HepG2 (cell line): ENCODE measurements around the gene FBXL20. TPM values are rescaled to one million over a fixed set of nuclear protein-coding genes. Genes with fewer than 3 reads are reported as not detected.
A peak's percentile ranks its signal among the peaks of the same experiment; 100 is the strongest.

Source experiments
- RARG ChIP-seq: sonication (generic); formaldehyde crosslinking; IDR thresholded peaks from 2 replicates; pipeline ENCODE4 v1.4.0; 2020; ENCODE audit warnings: low read depth, mild to moderate bottlenecking, missing genetic modification reagents
- polyA plus RNA-seq, 8 experiments: library from polyadenylated mRNA; depleted of rRNA in 3 of 8; stranded (reverse) in 7 of 8; unstranded in 1 of 8; fragments of >200 nt; fragmentation: Illumina TruSeq in 4 of 8; extraction: Trizol in 4 of 8; gene quantifications; 2 replicates each; pipeline versions ENCODE4 v1.2.1 to v1.2.3, GENCODE V29; 2011 to 2016; ENCODE audit warnings: low read depth in 4 of 8, missing spikeins in 1 of 8, mixed read lengths in 1 of 8; ENCODE audit not compliant: insufficient read depth in 1 of 8
- total RNA-seq, 5 experiments: library from RNA; depleted of rRNA; stranded (reverse); fragments of >200 nt; fragmentation: Illumina TruSeq; extraction: Trizol; gene quantifications; 2 replicates each; pipeline ENCODE4 v1.2.3, GENCODE V29; 2016; ENCODE audit warnings: low read depth in 1 of 5
- TF ChIP-seq, protein P1 (sequence below): sonication (generic); formaldehyde crosslinking; IDR thresholded peaks from 2 replicates; pipeline ENCODE4 v1.5.0; 2020; ENCODE audit warnings: missing genetic modification reagents, mild to moderate bottlenecking, borderline replicate concordance
- TF ChIP-seq, protein P2 (sequence below), 2 experiments: IDR thresholded peaks; 2 replicates each; pipeline ENCODE4 v1.6.1; 2011 to 2012; ENCODE audit warnings: low read length in 2 of 2, borderline replicate concordance in 1 of 2, low read depth in 1 of 2, mild to moderate bottlenecking in 1 of 2, moderate library complexity in 1 of 2
- TF ChIP-seq, protein P3 (sequence below): sonication (generic); formaldehyde crosslinking; IDR thresholded peaks from 2 replicates; pipeline ENCODE4 v1.4.0; 2020; ENCODE audit warnings: missing genetic modification reagents
- TF ChIP-seq, protein P4 (sequence below): sonication (generic); formaldehyde crosslinking; IDR thresholded peaks from 2 replicates; pipeline ENCODE4 v1.4.0; 2020; ENCODE audit warnings: missing genetic modification reagents, borderline replicate concordance
- TF ChIP-seq, protein P5 (sequence below), 2 experiments: sonication (generic) in 1 of 2; formaldehyde crosslinking in 1 of 2; IDR thresholded peaks; 2 replicates each; pipeline versions ENCODE4 v1.4.0 to v1.6.1; 2018 to 2020; ENCODE audit warnings: missing genetic modification reagents in 2 of 2, borderline replicate concordance in 1 of 2, low read depth in 1 of 2, mild to moderate bottlenecking in 1 of 2, missing biosample characterization in 1 of 2
- TF ChIP-seq, protein P6 (sequence below): sonication (generic); formaldehyde crosslinking; IDR thresholded peaks from 2 replicates; pipeline ENCODE4 v1.5.0; 2020; ENCODE audit warnings: mild to moderate bottlenecking, missing genetic modification reagents, borderline replicate concordance

The FBXL20 gene
- total and polyA plus RNA-seq, 2 of the 13 experiments (the other 11 are each of a cell fraction or from before 2014, with no cell fraction given), result 10.2 to 10.3 TPM

DNA sequence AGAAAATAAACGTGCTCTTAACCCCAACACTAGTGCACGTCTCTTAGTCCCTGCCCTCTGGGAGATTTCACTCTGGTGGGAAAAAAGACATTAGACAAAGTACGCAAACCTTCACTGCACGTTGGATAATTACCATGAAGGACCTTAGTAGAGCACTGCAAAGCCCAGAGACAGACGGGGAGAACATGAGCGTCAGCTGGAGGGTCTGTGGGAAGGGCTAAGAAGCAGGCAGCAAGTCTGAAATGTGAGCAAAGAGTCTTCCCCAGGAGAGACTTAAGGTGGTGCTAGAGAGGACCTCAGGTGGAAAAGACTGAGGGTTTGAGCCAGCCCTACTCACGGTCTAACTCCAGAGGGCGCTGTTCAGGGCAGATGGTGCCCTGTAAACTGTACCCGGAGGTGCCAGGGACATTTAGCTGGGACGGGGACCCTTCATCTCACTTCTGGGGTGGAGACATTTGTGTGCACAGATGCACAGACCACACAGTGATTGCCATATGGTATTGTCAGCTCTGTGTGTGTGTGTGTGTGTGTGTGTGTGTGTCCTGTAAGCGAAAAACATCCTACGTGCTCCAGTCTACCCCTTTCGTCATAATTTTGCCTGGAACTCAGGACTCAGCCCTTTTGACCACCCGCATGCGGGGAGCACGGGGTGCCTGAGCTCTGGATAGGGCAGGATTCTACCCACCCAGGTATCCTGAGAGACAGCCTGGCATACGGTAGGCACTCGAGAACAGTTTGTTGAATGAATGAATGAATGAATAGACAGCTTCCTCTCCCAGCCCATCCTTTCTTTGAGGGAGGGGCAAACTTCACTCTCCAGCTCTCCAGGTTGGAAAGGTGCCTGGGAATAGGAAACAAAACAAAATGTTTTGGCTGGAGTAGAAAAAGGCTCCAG is 165.6 kb downstream of the FBXL20 start (continued):
- TF ChIP-seq, protein P1, sequence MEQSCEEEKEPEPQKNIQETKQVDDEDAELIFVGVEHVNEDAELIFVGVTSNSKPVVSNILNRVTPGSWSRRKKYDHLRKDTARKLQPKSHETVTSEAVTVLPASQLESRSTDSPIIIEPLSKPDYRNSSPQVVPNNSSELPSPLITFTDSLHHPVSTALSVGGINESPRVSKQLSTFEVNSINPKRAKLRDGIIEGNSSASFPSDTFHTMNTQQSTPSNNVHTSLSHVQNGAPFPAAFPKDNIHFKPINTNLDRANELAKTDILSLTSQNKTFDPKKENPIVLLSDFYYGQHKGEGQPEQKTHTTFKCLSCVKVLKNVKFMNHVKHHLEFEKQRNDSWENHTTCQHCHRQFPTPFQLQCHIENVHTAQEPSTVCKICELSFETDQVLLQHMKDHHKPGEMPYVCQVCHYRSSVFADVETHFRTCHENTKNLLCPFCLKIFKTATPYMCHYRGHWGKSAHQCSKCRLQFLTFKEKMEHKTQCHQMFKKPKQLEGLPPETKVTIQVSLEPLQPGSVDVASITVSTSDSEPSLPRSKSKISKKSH (CRISPR knock-in tag), result no peak
- TF ChIP-seq, protein P2, sequence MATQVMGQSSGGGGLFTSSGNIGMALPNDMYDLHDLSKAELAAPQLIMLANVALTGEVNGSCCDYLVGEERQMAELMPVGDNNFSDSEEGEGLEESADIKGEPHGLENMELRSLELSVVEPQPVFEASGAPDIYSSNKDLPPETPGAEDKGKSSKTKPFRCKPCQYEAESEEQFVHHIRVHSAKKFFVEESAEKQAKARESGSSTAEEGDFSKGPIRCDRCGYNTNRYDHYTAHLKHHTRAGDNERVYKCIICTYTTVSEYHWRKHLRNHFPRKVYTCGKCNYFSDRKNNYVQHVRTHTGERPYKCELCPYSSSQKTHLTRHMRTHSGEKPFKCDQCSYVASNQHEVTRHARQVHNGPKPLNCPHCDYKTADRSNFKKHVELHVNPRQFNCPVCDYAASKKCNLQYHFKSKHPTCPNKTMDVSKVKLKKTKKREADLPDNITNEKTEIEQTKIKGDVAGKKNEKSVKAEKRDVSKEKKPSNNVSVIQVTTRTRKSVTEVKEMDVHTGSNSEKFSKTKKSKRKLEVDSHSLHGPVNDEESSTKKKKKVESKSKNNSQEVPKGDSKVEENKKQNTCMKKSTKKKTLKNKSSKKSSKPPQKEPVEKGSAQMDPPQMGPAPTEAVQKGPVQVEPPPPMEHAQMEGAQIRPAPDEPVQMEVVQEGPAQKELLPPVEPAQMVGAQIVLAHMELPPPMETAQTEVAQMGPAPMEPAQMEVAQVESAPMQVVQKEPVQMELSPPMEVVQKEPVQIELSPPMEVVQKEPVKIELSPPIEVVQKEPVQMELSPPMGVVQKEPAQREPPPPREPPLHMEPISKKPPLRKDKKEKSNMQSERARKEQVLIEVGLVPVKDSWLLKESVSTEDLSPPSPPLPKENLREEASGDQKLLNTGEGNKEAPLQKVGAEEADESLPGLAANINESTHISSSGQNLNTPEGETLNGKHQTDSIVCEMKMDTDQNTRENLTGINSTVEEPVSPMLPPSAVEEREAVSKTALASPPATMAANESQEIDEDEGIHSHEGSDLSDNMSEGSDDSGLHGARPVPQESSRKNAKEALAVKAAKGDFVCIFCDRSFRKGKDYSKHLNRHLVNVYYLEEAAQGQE (IDR thresholded peaks at IDR 0.05; ENCODE audit: borderline replicate concordance in 1 of 2, low read depth in 1 of 2, low read length in 2 of 2), result no peak
- TF ChIP-seq, protein P3, sequence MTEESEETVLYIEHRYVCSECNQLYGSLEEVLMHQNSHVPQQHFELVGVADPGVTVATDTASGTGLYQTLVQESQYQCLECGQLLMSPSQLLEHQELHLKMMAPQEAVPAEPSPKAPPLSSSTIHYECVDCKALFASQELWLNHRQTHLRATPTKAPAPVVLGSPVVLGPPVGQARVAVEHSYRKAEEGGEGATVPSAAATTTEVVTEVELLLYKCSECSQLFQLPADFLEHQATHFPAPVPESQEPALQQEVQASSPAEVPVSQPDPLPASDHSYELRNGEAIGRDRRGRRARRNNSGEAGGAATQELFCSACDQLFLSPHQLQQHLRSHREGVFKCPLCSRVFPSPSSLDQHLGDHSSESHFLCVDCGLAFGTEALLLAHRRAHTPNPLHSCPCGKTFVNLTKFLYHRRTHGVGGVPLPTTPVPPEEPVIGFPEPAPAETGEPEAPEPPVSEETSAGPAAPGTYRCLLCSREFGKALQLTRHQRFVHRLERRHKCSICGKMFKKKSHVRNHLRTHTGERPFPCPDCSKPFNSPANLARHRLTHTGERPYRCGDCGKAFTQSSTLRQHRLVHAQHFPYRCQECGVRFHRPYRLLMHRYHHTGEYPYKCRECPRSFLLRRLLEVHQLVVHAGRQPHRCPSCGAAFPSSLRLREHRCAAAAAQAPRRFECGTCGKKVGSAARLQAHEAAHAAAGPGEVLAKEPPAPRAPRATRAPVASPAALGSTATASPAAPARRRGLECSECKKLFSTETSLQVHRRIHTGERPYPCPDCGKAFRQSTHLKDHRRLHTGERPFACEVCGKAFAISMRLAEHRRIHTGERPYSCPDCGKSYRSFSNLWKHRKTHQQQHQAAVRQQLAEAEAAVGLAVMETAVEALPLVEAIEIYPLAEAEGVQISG (CRISPR knock-in tag), result peak; percentile 59; the same call in 1 of the 2 replicates
- TF ChIP-seq, protein P4, sequence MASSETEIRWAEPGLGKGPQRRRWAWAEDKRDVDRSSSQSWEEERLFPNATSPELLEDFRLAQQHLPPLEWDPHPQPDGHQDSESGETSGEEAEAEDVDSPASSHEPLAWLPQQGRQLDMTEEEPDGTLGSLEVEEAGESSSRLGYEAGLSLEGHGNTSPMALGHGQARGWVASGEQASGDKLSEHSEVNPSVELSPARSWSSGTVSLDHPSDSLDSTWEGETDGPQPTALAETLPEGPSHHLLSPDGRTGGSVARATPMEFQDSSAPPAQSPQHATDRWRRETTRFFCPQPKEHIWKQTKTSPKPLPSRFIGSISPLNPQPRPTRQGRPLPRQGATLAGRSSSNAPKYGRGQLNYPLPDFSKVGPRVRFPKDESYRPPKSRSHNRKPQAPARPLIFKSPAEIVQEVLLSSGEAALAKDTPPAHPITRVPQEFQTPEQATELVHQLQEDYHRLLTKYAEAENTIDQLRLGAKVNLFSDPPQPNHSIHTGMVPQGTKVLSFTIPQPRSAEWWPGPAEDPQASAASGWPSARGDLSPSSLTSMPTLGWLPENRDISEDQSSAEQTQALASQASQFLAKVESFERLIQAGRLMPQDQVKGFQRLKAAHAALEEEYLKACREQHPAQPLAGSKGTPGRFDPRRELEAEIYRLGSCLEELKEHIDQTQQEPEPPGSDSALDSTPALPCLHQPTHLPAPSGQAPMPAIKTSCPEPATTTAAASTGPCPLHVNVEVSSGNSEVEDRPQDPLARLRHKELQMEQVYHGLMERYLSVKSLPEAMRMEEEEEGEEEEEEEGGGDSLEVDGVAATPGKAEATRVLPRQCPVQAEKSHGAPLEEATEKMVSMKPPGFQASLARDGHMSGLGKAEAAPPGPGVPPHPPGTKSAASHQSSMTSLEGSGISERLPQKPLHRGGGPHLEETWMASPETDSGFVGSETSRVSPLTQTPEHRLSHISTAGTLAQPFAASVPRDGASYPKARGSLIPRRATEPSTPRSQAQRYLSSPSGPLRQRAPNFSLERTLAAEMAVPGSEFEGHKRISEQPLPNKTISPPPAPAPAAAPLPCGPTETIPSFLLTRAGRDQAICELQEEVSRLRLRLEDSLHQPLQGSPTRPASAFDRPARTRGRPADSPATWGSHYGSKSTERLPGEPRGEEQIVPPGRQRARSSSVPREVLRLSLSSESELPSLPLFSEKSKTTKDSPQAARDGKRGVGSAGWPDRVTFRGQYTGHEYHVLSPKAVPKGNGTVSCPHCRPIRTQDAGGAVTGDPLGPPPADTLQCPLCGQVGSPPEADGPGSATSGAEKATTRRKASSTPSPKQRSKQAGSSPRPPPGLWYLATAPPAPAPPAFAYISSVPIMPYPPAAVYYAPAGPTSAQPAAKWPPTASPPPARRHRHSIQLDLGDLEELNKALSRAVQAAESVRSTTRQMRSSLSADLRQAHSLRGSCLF, result no peak
- no peak for TF ChIP-seq RARG
- TF ChIP-seq, protein P5, sequence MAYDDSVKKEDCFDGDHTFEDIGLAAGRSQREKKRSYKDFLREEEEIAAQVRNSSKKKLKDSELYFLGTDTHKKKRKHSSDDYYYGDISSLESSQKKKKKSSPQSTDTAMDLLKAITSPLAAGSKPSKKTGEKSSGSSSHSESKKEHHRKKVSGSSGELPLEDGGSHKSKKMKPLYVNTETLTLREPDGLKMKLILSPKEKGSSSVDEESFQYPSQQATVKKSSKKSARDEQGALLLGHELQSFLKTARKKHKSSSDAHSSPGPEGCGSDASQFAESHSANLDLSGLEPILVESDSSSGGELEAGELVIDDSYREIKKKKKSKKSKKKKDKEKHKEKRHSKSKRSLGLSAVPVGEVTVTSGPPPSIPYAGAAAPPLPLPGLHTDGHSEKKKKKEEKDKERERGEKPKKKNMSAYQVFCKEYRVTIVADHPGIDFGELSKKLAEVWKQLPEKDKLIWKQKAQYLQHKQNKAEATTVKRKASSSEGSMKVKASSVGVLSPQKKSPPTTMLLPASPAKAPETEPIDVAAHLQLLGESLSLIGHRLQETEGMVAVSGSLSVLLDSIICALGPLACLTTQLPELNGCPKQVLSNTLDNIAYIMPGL (CRISPR knock-in tag; IDR thresholded peaks at IDR 0.05; ENCODE audit: borderline replicate concordance in 1 of 2, low read depth in 1 of 2), result peak; percentile 63; a peak in 3 of 4 replicates
- TF ChIP-seq, protein P6, sequence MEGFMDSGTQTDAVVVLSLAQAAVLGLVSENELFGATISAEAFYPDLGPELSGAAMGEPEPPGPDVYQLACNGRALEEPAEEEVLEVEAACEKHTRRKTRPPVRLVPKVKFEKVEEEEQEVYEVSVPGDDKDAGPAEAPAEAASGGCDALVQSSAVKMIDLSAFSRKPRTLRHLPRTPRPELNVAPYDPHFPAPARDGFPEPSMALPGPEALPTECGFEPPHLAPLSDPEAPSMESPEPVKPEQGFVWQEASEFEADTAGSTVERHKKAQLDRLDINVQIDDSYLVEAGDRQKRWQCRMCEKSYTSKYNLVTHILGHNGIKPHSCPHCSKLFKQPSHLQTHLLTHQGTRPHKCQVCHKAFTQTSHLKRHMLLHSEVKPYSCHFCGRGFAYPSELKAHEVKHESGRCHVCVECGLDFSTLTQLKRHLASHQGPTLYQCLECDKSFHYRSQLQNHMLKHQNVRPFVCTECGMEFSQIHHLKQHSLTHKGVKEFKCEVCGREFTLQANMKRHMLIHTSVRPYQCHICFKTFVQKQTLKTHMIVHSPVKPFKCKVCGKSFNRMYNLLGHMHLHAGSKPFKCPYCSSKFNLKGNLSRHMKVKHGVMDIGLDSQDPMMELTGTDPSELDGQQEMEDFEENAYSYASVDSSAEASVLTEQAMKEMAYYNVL (CRISPR knock-in tag), result no peak
